HG03442 (cell line): ENCODE data around the gene DOP1B.

Experiments used
- ATAC-seq: cut with Tn5 transposase; IDR thresholded peaks from one replicate; pipeline ENCODE4 v1.9.1; 2021; ENCODE audit warnings: mild to moderate bottlenecking, moderate library complexity; ENCODE audit not compliant: unreplicated experiment

Gene DOP1B

GRCh38 chr21:36200081-36200561 lies 43.5 kb downstream of the DOP1B start:
- no peak for ATAC-seq

- ATAC-seq = no peak
Measured at GRCh38 chr21:36202726-36203602, 46.3 kb downstream of the DOP1B start.

GRCh38 chr21:36203603-36203889 lies 46.9 kb downstream of the DOP1B start:
- no peak for ATAC-seq

GRCh38 chr21:36204980-36205379 lies 48.4 kb downstream of the DOP1B start:
- no peak for ATAC-seq

- ATAC-seq = no peak
Measured at GRCh38 chr21:36205962-36206361, 49.3 kb downstream of the DOP1B start.
